Chondrocyte (in vitro differentiated cells): Measurements from ENCODE around the gene GPSM1. TPM values are rescaled to one million over a fixed set of nuclear protein-coding genes. Genes with fewer than 3 reads are reported as not detected.

Experiments
- DNase-seq: peaks from one replicate; pipeline ENCODE4 v3.0.0; 2021; ENCODE audit warnings: mixed read lengths, low spot score
- H3K27ac Mint-ChIP-seq: one replicate; pipeline ENCODE4 v1.8.0; 2021; ENCODE audit warnings: mild to moderate bottlenecking, moderate library complexity, mixed read lengths; ENCODE audit not compliant: unreplicated experiment
- H3K27me3 Mint-ChIP-seq: 2 replicates; pipeline ENCODE4 v1.8.0; 2021; ENCODE audit warnings: low read depth, mixed read lengths
- H3K36me3 Mint-ChIP-seq: 2 replicates; pipeline ENCODE4 v1.8.0; 2021; ENCODE audit warnings: low read depth, mixed read lengths
- H3K4me1 Mint-ChIP-seq: 2 replicates; pipeline ENCODE4 v1.8.0; 2021; ENCODE audit warnings: low read depth, mild to moderate bottlenecking, mixed read lengths
- H3K4me3 Mint-ChIP-seq: one replicate; pipeline ENCODE4 v1.8.0; 2021; ENCODE audit warnings: mild to moderate bottlenecking, moderate library complexity, mixed read lengths; ENCODE audit not compliant: unreplicated experiment
- H3K9me3 Mint-ChIP-seq: 2 replicates; pipeline ENCODE4 v1.8.0; 2021; ENCODE audit warnings: low read depth, mixed read lengths
- CTCF ChIP-seq: fragments of 200-600 bp; sonication (generic); IDR thresholded peaks from 2 replicates; pipeline ENCODE4 v1.5.0; 2021; ENCODE audit warnings: antibody characterized with exemption, mild to moderate bottlenecking, moderate library complexity
- long read RNA-seq: library from polyadenylated mRNA; stranded (forward); transcript quantifications from one replicate; pipeline ENCODE4 v2.0.0, GENCODE V29; 2021
- total RNA-seq: library from RNA; stranded (reverse); gene quantifications from 3 replicates; pipeline ENCODE4 v1.2.1, GENCODE V29; 2021

The GPSM1 gene
- total RNA-seq, result 25.3 to 43.5 TPM (median 40.0 TPM) in 3 replicates
- long read RNA-seq, transcript GPSM1-205 (14 exons, 3,633 nt), result major isoform, 68 of 94 reads
- long read RNA-seq, partial matches to known transcripts, result 6 of 94 reads
- long read RNA-seq, other reads (novel, unspliced or antisense), result 19 of 94 reads

- peak; percentile 14 for TF ChIP-seq CTCF
- H3K36me3 Mint-ChIP-seq, result no peaks in the 10 kb centered on the region
- peaks cover 27% of the 10 kb centered on the region for H3K4me1 Mint-ChIP-seq
- peak within 1 kb of the TSS; percentile 90 for H3K27ac Mint-ChIP-seq
- peak within 1 kb of the TSS; percentile 83 for H3K4me3 Mint-ChIP-seq
- peaks cover under 1% of the 10 kb centered on the region for H3K27me3 Mint-ChIP-seq
- no peaks in the 10 kb centered on the region for H3K9me3 Mint-ChIP-seq
- no peak for DNase-seq
These were observed at the start of gene GPSM1 for GRCh38 chr9:136327304-136327974. Gene GPSM1 (plus strand): TSS chr9:136327539. CDS start chr9:136327696, 157 bp downstream.

GRCh38 chr9:136277746-136278145 lies 49.6 kb upstream of the GPSM1 start:
- no peak overlapping the region for H3K27ac Mint-ChIP-seq

GRCh38 chr9:136278221-136278620 lies 49.1 kb upstream of the GPSM1 start:
- peaks cover 20% of the 10 kb centered on the region for H3K27me3 Mint-ChIP-seq
- H3K36me3 Mint-ChIP-seq, result no peaks in the 10 kb centered on the region
- no peak overlapping the region for H3K27ac Mint-ChIP-seq
- H3K9me3 Mint-ChIP-seq, result peaks cover 3% of the 10 kb centered on the region
- H3K4me3 Mint-ChIP-seq, result no peak overlapping the region
- no peak for TF ChIP-seq CTCF
- no peak for DNase-seq
- H3K4me1 Mint-ChIP-seq, result no peaks in the 10 kb centered on the region

More at GRCh38 chr9:136277746-136278145, 49.6 kb upstream of the GPSM1 start:
- no peaks in the 10 kb centered on the region for H3K36me3 Mint-ChIP-seq
- TF ChIP-seq CTCF, result no peak
- DNase-seq, result no peak
- H3K4me1 Mint-ChIP-seq, result no peaks in the 10 kb centered on the region
- H3K9me3 Mint-ChIP-seq, result peaks cover 3% of the 10 kb centered on the region
- peaks cover 24% of the 10 kb centered on the region for H3K27me3 Mint-ChIP-seq
- H3K4me3 Mint-ChIP-seq, result no peak overlapping the region

- TF ChIP-seq CTCF, result no peak
- Mint-ChIP-seq H3K27ac (no peak overlapping the region), H3K27me3 (peaks cover 21% of the 10 kb centered on the region), H3K4me3 (no peak overlapping the region), H3K36me3 (no peaks in the 10 kb centered on the region), H3K9me3 (peaks cover 3% of the 10 kb centered on the region), H3K4me1 (peaks cover 4% of the 10 kb centered on the region)
- no peak for DNase-seq
These were observed 48.4 kb upstream of the GPSM1 start for GRCh38 chr9:136278894-136279293.

- H3K27ac Mint-ChIP-seq, result no peak overlapping the region
- no peaks in the 10 kb centered on the region for H3K36me3 Mint-ChIP-seq
- TF ChIP-seq CTCF, result no peak
- H3K4me1 Mint-ChIP-seq, result peaks cover 4% of the 10 kb centered on the region
- no peak for DNase-seq
- peaks cover 21% of the 10 kb centered on the region for H3K27me3 Mint-ChIP-seq
- no peak overlapping the region for H3K4me3 Mint-ChIP-seq
- H3K9me3 Mint-ChIP-seq, result peaks cover 3% of the 10 kb centered on the region
These were observed 47.9 kb upstream of the GPSM1 start for GRCh38 chr9:136279471-136279870.
